ENCODE measurements around the gene SFSWAP. TPM values are rescaled to one million over a fixed set of nuclear protein-coding genes. Genes with fewer than 3 reads are reported as not detected.

The SFSWAP gene
- polyA plus RNA-seq, 3 donors = 7.3 to 33.0 (median 10.7) TPM

GRCh38 chr12:131818821-131819585, 108.1 kb downstream of the SFSWAP start:
- peak overlapping the region; percentile 61 for H3K9ac ChIP-seq (ENCODE audit: insufficient read depth, low read length, poor library complexity, severe bottlenecking)
- peak; percentile 92 to 95 (median 93) for DNase-seq

GRCh38 chr12:131824450-131824849, 113.6 kb downstream of the SFSWAP start:
- Mint-ChIP-seq H3K4me1 (peaks cover 42% of the 10 kb centered on the region), H3K27ac (no peak overlapping the region), H3K27me3 (ENCODE audit: low read depth in 3 of 3) (peaks cover 2 to 14% (median 6%) of the 10 kb centered on the region in 3 donors), H3K36me3 (peaks cover 0 to 5% of the 10 kb centered on the region in 2 donors), H3K9me3 (no peaks in the 10 kb centered on the region), H3K4me3 (no peak overlapping the region)
- Histone ChIP-seq H3K36me3 (replicated peaks in 1 of 2; ENCODE audit: control insufficient read depth in 1 of 2, insufficient read depth in 2 of 2, low read length in 2 of 2) (no peaks in the 10 kb centered on the region), H3K4me2 (replicated peaks; ENCODE audit: extremely low read depth, low read length, poor library complexity, severe bottlenecking) (no peak overlapping the region), H3K4me3 (replicated peaks in 1 of 3; ENCODE audit: low read depth in 2 of 3, low read length in 3 of 3) (no peak overlapping the region), H3K27ac (ENCODE audit: low read depth in 1 of 2, low read length in 2 of 2) (no peak overlapping the region), H3K27me3 (ENCODE audit: control insufficient read depth in 2 of 2, insufficient read depth in 2 of 2, low read length in 2 of 2) (no peaks in the 10 kb centered on the region), H2AFZ (ENCODE audit: insufficient read depth, low read depth, low read length, poor library complexity, severe bottlenecking) (no peak overlapping the region), H3K9ac (ENCODE audit: insufficient read depth, low read length, poor library complexity, severe bottlenecking) (no peak overlapping the region), H4K20me1 (ENCODE audit: insufficient read depth, low read length) (peaks cover 4% of the 10 kb centered on the region), H3K9me3 (replicated peaks in 1 of 2; ENCODE audit: control insufficient read depth in 1 of 2, insufficient read depth in 1 of 2, low read length in 2 of 2) (no peaks in the 10 kb centered on the region), H3K79me2 (ENCODE audit: insufficient read depth, low read length) (peaks cover 10% of the 10 kb centered on the region), H3K4me1 (ENCODE audit: control insufficient read depth in 1 of 2, insufficient read depth in 2 of 2, low read length in 2 of 2) (peaks cover 20 to 25% of the 10 kb centered on the region in 2 donors)
- no peak for DNase-seq
- 98% methylated on average over 4 of the region's 6 CpGs for WGBS (ENCODE audit: insufficient coverage)
- intact Hi-C loops (cut with micrococcal nuclease) = loop anchor here in 1 of 2 donors (10.0 kb wide), 1 partner anchor 110 kb away; the partner anchor contains the start of gene SFSWAP
- TF ChIP-seq, protein P1, sequence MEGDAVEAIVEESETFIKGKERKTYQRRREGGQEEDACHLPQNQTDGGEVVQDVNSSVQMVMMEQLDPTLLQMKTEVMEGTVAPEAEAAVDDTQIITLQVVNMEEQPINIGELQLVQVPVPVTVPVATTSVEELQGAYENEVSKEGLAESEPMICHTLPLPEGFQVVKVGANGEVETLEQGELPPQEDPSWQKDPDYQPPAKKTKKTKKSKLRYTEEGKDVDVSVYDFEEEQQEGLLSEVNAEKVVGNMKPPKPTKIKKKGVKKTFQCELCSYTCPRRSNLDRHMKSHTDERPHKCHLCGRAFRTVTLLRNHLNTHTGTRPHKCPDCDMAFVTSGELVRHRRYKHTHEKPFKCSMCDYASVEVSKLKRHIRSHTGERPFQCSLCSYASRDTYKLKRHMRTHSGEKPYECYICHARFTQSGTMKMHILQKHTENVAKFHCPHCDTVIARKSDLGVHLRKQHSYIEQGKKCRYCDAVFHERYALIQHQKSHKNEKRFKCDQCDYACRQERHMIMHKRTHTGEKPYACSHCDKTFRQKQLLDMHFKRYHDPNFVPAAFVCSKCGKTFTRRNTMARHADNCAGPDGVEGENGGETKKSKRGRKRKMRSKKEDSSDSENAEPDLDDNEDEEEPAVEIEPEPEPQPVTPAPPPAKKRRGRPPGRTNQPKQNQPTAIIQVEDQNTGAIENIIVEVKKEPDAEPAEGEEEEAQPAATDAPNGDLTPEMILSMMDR (IDR thresholded peaks at IDR 0.05) = no peak

More at GRCh38 chr12:131818821-131819585, 108.1 kb downstream of the SFSWAP start:
- peaks cover 54 to 55% of the 10 kb centered on the region in 2 donors for H3K4me1 ChIP-seq (ENCODE audit: control insufficient read depth in 1 of 2, insufficient read depth in 2 of 2, low read length in 2 of 2)
- H3K27me3 ChIP-seq (ENCODE audit: control insufficient read depth in 2 of 2, insufficient read depth in 2 of 2, low read length in 2 of 2) = no peaks in the 10 kb centered on the region
- 43% methylated on average over 13 of the region's 30 CpGs for WGBS (ENCODE audit: insufficient coverage)
- Mint-ChIP-seq H3K27me3 (ENCODE audit: low read depth in 3 of 3) (no peaks in the 10 kb centered on the region), H3K27ac (peak overlapping the region; percentile 93 to 99 (median 98)), H3K9me3 (peaks cover 0 to 5% (median 1%) of the 10 kb centered on the region in 7 donors), H3K36me3 (peaks cover 6 to 15% of the 10 kb centered on the region in 2 donors), H3K4me3 (peak overlapping the region; percentile 79 to 93), H3K4me1 (peaks cover 53% of the 10 kb centered on the region)
- peak overlapping the region; percentile 88 to 92 for H3K27ac ChIP-seq (ENCODE audit: low read depth in 1 of 2, low read length in 2 of 2)
- intact Hi-C loops (cut with micrococcal nuclease) = no loop called here
- peaks cover 42% of the 10 kb centered on the region for H3K79me2 ChIP-seq (ENCODE audit: insufficient read depth, low read length)
- H3K9me3 ChIP-seq (replicated peaks in 1 of 2; ENCODE audit: control insufficient read depth in 1 of 2, insufficient read depth in 1 of 2, low read length in 2 of 2) = no peaks in the 10 kb centered on the region
- peak overlapping the region; percentile 61 for H3K4me2 ChIP-seq (replicated peaks; ENCODE audit: extremely low read depth, low read length, poor library complexity, severe bottlenecking)
- peak overlapping the region; percentile 30 to 63 (median 31) for H3K4me3 ChIP-seq (replicated peaks in 1 of 3; ENCODE audit: low read depth in 2 of 3, low read length in 3 of 3)
- no peaks in the 10 kb centered on the region for H3K36me3 ChIP-seq (replicated peaks in 1 of 2; ENCODE audit: control insufficient read depth in 1 of 2, insufficient read depth in 2 of 2, low read length in 2 of 2)
- peak overlapping the region; percentile 33 for H2AFZ ChIP-seq (ENCODE audit: insufficient read depth, low read depth, low read length, poor library complexity, severe bottlenecking)
- TF ChIP-seq, protein P1 (IDR thresholded peaks at IDR 0.05) = no peak
- H4K20me1 ChIP-seq (ENCODE audit: insufficient read depth, low read length) = no peaks in the 10 kb centered on the region

All from CD14-positive monocyte (primary cell).